DMS53 treated with DMSO at 0.1 percent for 48 hours (cell line): Measurements from ENCODE around the gene OR5K3.
A peak's percentile ranks its signal among the peaks of the same experiment; 100 is the strongest.
"Not testable (repeated sequence)": the region's sequence is repeated elsewhere in the genome, so short reads cannot be mapped to it uniquely, and the experiment has no call there.

Source experiments
- DNase-seq: peaks from one replicate; lab custom pipeline; 2025; ENCODE audit not compliant: unreplicated experiment; lab: John Stamatoyannopoulos, UW

OR5K3 gene, protein sequence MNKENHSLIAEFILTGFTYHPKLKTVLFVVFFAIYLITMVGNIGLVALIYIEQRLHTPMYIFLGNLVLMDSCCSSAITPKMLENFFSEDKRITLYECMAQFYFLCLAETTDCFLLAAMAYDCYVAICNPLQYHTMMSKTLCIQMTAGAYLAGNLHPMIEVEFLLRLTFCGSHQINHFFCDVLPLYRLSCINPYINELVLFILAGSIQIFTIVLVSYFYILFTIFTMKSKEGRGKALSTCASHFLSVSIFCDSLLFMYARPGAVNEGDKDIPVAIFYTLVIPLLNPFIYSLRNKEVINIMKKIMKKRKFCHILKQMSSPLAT

DNA sequence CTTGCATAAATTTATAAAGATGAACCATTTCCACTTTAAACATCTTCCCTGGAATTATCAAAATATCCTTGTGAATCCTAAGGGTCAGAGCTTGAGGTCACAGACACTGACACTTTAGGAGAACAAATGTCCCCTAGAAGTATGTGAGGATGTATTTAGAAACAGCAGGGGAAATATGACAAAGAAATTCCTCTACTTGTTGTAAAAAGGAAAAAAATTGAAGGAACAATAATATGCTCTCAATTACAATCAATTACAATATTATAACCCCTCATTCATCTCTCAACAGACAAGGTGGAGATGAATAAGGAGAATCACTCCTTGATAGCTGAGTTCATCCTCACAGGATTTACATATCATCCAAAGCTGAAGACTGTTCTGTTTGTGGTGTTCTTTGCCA is at the start of gene OR5K3:
OR5K3 (plus strand) TSS at position 301 of the 400 bp plus-strand sequence; CDS start at position 301, 0 bp downstream.
- no peak for DNase-seq

DNA sequence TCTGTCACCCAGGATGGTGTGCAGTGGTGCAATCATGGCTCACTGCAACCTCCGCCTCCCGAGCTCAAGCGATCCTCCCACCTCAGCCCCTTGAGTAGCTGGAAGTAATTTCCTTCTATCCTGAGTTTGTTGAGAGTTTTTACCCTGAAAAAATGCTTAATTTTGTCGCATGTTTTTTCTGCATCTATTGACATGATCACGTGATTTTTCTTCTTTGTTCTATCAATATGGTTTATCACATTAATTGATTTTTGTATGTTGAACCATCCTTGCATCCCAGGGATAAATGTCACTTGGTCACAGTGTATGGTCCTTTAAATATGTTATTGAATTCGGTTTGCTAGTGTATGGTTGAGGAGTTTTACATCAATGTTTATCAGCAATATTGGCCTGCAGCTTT is 48.7 kb upstream of the OR5K3 start:
- DNase-seq, result no peak

DNA sequence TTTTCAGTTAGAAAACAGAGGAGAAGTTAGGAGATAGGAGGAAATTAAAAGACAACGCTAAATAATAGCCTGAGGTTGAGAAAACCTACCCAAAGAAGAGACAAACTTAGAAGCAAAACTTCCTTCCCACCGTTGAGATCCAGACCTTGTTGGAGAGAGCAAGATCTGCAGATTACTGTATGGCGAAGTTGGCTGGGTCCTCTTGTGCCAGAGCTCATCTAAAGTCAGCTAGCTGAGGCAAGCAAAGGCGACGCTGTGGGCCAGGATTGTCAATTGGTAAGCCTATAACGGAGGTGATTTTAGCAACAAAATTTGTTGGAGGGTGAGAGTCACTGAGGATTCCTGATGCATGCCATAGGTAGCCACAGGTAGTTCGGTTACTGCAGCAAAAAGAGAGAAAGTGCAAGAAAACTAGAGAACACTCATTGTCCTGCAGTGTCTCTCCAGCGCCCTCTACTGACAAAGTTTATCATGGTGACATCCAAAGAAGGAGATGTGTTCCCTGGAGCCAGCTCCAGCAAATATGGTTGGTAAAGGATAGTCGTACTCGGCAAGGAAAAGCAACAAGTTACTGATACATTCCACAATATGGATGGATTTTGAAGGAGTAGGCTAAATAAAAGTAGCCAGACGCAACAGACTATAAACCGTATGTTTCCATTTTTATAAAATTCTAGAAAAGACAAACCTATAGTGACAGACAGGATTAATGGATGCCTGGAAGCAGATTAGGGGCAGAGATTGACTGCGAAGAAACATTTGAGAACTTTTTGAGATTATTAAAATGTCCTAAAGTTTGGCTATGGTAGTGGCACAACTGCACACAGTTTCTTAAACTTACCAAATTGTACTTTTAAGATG is 46.6 kb upstream of the OR5K3 start:
- DNase-seq, result peak; percentile 39

DNA sequence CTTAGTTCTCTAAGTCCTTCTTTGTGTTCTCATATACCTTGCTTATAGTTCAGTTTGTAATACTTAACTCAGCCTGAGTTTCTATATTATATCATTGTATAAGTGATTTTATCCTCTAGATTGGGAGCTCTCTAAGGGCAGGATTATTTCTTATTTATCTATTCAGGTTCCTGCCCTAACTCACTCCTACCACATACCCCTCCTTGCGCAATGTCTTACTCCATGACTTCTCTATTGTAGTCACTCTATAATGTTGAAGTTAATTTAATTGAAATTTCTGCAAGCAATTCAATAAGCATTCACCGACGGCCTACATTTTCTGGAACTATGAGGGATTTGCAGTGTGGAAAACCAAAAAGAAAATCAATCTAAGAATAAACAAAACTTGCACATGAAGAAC is 40.4 kb upstream of the OR5K3 start:
- DNase-seq, result no peak

DNA sequence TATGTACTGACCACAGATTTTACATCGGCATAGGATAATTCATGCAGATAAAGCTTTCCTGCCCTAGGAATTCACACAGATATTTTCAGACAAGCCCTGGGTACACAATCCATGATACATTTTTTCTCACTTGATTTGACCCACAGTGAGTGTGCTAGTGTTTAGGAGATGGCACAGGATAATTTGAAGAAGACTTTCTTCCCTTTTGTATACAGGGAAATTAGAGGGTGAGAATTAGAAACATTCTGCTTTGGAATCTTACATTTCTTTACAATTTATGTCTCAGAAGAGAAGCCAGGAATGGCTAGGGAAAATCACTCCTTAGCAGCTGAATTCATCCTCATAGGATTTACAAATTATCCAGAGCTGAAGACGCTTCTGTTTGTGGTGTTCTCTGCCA is 36.9 kb upstream of the OR5K3 start, which contains the start of gene OR5K4:
OR5K4 (plus strand) TSS at position 301 of the 400 bp plus-strand sequence; CDS start at position 301, 0 bp downstream.
- no peak for DNase-seq

DNA sequence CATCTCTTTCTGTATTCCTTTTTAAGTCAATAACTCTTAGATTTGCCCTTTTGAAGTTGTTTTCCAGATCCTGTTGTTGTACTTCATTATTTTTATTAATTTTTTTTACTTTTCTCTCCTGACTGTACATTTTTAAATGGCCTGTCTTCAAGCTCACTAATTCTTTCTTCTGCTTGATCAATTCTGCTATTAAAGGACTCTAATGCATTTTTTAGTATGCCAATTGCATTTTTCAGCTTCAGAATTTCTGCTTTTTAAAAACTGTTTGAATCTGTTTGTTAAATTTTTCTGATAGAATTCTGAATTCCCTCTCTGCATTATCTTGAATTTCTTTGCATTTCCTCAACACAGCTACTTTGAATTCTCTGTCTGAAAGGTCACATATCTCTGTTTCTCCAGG is 31.2 kb upstream of the OR5K3 start:
- no peak for DNase-seq

DNA sequence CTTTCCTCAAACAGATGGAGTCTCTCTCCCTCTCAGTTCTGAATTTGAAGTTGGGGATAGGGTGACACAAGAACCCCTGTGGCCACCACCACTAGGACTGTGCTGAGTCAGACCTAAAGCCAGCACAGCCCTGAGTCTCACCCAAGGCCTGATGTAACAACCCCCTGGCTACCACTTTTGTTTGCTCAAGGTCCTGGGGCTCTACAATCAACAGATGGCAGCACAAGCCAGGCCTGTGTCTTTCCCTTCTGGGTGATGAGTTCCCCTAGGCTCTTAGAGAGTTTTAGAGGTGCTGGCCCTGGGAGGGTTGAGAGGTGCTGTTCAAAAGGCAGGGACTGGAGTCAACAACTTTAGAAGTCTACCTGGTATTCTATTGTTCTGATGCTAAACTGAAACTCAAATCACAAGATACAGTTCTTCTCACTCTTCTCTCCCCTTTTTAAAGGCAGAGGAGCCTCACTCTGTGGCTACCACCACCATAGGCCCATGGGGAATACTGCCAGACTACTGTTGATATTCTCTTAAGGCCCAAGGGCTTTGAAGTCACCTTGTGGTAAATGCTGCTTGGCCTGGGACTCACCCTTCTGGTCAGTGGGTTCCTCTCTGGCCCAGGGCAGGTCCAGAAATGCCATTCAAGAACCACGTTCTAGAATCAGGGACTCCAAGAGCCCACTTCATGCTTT is 30.3 kb upstream of the OR5K3 start:
- DNase-seq, result no peak

DNA sequence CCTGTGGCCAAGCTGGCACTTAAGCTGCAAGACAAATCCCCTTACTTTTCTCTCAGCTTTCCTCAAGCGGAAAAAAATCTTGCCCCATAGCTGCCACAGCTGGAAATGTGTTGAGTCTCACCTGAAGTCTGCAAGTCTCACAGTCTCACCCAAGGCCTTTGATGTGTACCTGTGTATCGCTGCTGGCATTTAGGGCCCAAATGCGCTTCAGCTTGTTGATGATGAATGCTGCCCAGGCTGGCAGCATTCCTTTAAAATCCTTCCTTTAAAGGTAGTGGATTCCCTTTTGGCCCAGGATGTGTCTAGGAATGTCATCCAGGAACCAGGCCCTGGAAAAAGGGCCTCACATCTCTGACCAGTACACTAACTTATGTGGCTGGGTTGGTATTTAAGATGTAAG is 29.8 kb upstream of the OR5K3 start:
- no peak for DNase-seq

DNA sequence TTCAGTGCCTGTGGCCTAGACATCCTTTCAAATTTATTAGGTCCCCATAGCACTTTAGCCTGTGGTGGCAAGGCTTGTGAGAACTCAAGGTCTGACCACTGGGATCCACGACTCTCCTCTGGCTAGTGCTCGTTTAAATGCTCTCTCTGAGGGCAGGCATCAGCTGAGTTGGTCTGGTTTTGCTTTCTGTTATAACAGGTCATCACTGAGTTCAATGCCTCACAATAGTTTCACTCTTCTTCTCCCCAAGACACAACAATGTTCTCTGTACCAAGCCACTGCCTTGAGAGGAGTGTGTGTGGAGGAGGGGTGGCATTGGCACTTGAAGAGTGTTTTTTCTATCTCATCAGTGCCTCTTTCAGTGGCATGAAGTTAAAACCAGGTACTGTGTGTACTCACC is 29.2 kb upstream of the OR5K3 start:
- no peak for DNase-seq

DNA sequence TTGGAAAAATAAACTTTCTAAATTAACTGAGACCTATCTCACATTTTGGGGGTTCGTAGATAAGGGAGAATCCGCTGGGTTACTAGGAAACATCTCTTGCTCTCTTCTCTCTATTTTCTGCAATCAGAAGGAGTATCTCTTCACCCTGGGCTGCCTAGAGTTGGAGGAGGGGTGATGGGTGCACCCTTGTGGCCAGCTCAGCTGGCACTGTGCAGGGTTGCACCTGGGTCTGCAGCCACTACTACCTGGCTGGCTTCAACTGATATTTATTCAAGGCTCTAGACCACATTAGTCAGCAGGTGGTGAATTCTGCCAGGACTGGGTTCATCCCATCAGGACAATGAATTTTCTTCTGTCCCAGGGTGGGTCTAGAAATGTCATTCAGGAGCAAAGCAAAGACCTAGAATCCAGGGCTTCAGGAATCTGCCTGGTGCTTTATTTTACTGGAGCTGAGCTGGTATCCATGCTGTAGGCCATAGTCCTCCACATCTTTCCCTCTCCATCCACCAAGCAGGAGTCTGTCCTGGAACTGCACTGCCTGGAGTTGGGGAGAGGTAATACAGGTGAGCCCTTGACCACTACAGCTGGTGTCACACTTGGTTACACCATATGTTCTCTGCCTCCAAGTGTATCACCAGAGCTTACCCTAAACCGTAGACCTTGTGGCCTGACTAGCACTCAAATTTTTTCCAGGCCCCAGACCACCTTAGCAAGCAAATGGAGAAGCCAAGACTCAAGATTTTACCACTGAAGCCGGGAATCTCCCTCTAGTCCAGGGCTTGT is 22.8 kb upstream of the OR5K3 start:
- DNase-seq, result peak; percentile 9

DNA sequence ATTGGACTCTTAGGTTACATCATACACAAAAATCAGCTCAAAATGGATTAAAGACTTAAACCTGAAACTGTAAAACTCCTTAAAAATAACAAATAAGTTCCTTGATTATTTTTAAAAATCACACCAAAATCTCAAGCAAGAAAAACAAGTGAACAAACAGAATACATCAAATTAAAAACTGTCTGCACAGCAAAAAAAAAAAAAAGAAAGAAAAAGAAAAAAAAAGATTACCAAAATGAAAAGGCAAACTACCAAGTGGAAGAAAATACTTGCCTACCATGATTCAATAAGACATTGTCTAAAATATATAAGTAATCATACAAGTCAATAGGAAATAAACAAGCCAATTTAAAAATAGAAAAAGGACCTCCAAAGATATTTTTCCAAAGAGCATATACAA is 19.3 kb upstream of the OR5K3 start:
- DNase-seq, result no peak

DNA sequence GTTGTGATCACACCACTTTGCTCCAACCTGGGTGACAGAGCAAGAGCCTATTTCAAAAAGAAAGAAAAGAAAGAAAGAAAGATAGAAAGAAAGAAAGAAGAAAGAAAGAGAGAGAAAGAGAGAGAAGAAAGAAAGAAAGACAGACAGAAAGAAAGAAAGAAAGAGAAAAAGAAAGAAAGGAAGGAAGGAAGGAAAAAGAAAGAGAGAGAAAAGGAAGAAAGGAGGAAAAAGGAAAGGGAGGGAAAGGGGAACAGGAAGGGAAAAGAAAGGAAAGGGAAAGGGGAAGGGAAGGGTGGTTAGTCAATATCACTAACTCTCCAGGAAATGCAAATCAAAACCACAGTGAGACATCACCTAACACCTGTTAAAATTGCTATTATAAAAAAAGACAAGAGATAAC is 18.6 kb upstream of the OR5K3 start:
- no peak for DNase-seq

DNA sequence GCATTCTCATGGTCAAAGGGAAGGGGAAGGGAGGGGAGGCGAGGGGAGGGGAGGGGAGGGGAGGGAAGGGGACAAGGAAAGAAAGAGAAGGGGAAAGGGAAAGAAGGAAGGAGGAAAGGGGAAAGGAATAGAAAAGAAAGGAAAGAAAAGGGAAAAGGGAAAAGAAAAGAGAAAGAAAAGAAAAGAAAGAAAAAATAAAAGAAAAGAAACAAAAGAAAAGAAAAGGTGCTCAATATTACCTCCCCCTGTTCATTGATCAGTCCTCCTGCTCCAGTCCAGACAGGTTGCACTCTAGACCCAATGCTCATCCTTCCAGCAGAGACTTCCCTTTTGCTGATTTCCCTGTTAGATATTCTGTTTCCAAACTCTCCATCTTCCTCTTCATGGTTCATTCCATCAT is 18.0 kb upstream of the OR5K3 start:
- no peak for DNase-seq

DNA sequence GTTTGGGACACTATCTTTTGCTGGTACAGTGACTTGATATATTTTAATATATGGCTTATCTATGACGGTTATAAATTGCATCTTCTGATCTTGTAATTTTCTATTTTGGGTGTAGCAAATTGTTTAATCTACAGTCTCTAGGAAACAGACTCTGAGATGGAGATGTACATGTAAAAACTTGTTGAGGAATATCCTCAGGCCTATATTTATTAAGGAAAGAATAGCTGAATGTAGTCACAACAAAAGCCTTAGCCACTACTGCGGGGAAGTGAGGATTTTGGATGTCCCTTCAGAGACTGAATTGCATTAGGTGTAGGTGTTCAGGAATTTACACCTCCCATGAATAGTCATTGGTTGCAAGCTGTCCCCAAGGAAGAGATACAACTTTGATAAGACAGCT is 13.8 kb upstream of the OR5K3 start:
- DNase-seq, result no peak

DNA sequence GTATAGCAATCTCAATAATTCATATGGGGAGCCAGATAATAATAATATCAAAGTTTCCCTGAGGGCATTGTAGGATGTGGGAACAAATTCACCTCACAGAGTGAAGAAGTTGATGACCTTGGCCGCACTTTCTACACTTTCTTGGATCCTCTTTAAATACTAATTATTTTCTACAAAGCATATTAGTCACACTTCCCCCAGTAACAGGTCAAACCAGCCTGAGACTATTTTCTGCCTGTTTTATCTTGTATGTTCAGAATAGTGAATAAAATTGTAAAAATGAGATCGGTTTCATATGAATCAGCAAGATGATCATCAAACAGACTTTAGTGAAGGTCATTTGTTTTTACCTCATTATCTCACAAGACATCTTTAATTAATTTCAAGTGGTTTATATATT is 2.3 kb upstream of the OR5K3 start:
- no peak for DNase-seq

DNA sequence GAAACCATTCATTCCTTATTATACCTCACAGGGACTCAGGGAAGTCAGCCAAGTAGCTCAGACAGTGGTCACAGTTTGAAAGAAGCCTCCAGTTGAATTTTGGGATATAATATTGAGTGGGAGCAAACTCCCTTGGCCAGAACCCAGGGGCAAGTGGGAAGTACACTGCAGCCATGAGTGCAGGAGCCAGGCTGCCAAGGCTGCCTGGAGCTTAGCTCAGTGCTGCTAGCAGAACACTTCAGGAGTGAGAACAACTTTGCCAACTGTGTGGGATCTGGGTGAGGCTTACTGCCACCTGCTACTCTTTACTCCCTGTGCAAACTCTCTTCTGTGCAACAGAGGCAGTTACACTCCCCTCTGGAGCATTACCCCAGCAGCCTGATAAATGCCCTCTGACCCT is 4.6 kb downstream of the OR5K3 start:
- DNase-seq, result no peak

DNA sequence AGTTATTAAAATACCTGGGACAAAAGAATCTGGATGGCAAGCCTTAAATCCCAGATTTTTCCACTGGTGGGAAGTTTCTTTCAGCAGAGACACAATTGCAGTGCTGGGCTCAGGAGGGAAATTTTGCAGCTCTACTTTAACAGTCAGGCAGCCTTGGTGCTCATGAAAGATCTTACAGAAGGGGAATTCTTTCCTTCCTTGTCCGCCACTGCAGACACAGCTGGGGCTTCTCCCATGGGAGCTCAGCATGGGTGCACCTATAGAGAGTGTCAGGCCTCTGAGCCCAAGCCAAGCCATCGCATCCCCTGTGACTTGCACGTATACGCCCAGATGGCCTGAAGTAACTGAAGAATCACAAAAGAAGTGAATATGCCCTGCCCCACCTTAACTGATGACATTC is 6.0 kb downstream of the OR5K3 start:
- DNase-seq, result not testable (repeated sequence)

DNA sequence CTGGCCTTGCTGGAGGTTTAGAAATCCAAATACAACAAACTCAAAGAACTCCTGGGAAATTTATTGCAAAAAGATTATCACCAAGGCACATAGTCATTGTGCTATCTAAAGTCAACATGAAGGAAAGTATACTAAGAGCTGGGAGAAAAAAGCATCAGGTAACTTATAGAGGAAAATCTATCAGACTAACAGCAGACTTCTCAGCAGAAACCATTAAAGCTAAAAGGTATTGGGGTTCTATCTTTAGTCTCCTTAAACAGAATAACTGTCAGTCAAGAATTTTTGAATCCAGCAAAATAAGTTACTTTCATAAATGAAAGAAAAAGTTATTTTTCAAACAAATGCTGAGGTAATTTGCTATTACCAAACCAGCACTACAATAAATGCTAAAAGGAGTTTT is 8.0 kb downstream of the OR5K3 start:
- DNase-seq, result no peak

DNA sequence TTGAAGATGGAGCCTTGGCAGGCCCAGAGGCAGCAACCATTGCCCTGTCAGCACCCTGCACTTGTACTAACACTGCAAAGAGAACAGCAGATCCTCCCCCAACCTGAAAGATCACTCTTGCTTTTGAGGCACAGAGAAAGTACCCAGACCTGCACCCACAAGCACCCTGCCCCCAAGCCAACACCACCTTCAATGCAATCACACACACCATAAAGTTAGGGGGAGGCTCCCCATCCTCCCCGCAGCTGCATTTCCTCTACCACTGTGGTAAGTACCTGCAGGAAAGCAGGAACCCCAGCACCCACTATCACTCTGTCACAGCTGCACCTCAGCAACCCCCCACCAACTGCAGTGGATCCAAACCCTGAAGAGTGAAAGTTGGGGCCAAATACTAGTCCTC is 12.0 kb downstream of the OR5K3 start:
- DNase-seq, result no peak

DNA sequence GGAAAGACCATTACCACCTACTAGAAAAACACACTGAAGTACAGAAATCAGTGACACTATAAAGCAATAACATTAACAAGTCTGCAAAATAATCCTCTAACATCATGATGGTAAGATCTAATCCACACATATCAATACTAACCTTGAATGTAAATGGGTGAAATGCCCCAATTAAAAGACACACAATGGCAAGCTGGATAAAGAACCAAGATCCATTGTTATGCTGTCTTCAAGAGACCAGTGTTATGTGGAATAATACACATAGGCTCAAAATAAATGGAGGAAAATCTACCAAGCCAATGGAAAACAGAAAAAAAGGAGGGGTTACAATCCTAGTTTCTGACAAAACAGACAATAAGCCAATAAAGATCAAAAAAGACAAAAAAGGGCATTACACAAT is 13.5 kb downstream of the OR5K3 start:
- no peak for DNase-seq

DNA sequence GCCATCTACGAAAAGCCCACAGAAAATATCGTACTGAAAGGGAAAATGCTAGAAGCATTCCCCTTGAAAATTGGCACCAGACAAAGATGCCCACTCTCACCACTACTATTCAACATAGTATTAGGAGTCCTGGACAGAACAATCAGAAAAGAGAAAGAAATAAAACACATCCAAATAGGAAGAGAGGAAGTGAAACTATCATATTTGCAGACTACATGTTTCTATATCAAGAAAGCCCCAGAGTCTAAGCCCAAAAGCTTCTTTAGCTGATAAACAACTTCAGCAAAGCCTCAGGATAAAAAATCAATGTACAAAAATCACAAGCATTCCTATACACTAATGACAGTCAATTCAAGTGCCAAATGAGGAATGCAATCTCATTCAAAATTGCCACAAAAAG is 15.6 kb downstream of the OR5K3 start:
- DNase-seq, result no peak
